ENCODE results near the gene CSF2RB.

GRCh38 chr22:36938028-36938425, 24.6 kb downstream of the CSF2RB start:
- TF ChIP-seq CTCF (IDR thresholded peaks at IDR 0.05; ENCODE audit: borderline replicate concordance, extremely low read depth, low read length, poor library complexity, severe bottlenecking) (no peak), EZH2 (IDR thresholded peaks at IDR 0.05; ENCODE audit: borderline replicate concordance, low read depth, low read length, severe bottlenecking) (no peak)
